Liver (tissue), 9 donors: Measurements from ENCODE around the gene SLC8A2. TPM values are rescaled to one million over a fixed set of nuclear protein-coding genes. Genes with fewer than 3 reads are reported as not detected.

ENCODE experiments used
- DNase-seq: peaks from one replicate; pipeline ENCODE4 v3.0.0-alpha.2; 2017; ENCODE audit warnings: low spot score
- H3K27ac ChIP-seq, 2 donors: one replicate each; pipeline ENCODE4 v1.7.0; 2013; ENCODE audit warnings: inconsistent platforms in 2 of 2, low read length in 2 of 2, control low read depth in 1 of 2, low read depth in 1 of 2, mild to moderate bottlenecking in 1 of 2
- H3K27me3 ChIP-seq, 4 donors: one replicate each; pipeline versions ENCODE4 v1.6.1 to v1.7.0; 2013; ENCODE audit warnings: low read length in 3 of 4, inconsistent platforms in 1 of 4, mild to moderate bottlenecking in 1 of 4, moderate library complexity in 1 of 4; ENCODE audit not compliant: control insufficient read depth in 4 of 4, insufficient read depth in 4 of 4
- H3K36me3 ChIP-seq, 4 donors: one replicate each; pipeline versions ENCODE4 v1.6.1 to v1.7.0; 2013; ENCODE audit warnings: low read length in 3 of 4, mild to moderate bottlenecking in 3 of 4, low read depth in 1 of 4, moderate library complexity in 1 of 4; ENCODE audit not compliant: control insufficient read depth in 4 of 4, insufficient read depth in 3 of 4
- H3K4me1 ChIP-seq, 4 donors: one replicate each; pipeline versions ENCODE4 v1.6.1 to v1.7.0; 2013; ENCODE audit warnings: low read length in 3 of 4, mild to moderate bottlenecking in 3 of 4, moderate library complexity in 1 of 4; ENCODE audit not compliant: control insufficient read depth in 4 of 4, insufficient read depth in 4 of 4
- H3K4me3 ChIP-seq, 3 donors: one replicate each; pipeline versions ENCODE4 v1.6.1 to v1.7.0; 2013; ENCODE audit warnings: low read length in 3 of 3, control low read depth in 1 of 3, low read depth in 1 of 3, mild to moderate bottlenecking in 1 of 3
- H3K9ac ChIP-seq, 2 donors: one replicate each; pipeline ENCODE4 v1.7.0; 2013; ENCODE audit warnings: low read length in 2 of 2, mild to moderate bottlenecking in 2 of 2, moderate library complexity in 2 of 2, control low read depth in 1 of 2, low read depth in 1 of 2
- H3K9me3 ChIP-seq, 4 donors: one replicate each; pipeline versions ENCODE4 v1.6.1 to v1.7.0; 2013; ENCODE audit warnings: low read length in 3 of 4; ENCODE audit not compliant: control insufficient read depth in 4 of 4
- EGR1 ChIP-seq, 2 donors: IDR thresholded peaks; 2 replicates each; pipeline ENCODE4 v1.6.1; 2016 to 2018; ENCODE audit warnings: antibody characterized with exemption in 2 of 2, low read depth in 2 of 2
- FOXA1 ChIP-seq: IDR thresholded peaks from 2 replicates; pipeline ENCODE4 v1.6.1; 2016; ENCODE audit warnings: antibody characterized with exemption
- FOXA2 ChIP-seq: IDR thresholded peaks from 2 replicates; pipeline ENCODE4 v1.6.1; 2016; ENCODE audit warnings: antibody characterized with exemption
- GABPA ChIP-seq, 2 donors: IDR thresholded peaks in 1 of 2; conservative IDR thresholded peaks in 1 of 2; 2 replicates each; pipeline ENCODE4 v1.6.1; 2016; ENCODE audit warnings: antibody characterized with exemption in 2 of 2, mild to moderate bottlenecking in 1 of 2, moderate library complexity in 1 of 2
- HNF4A ChIP-seq, 2 donors: conservative IDR thresholded peaks; 2 replicates each; pipeline ENCODE4 v1.6.1; 2016; ENCODE audit warnings: antibody characterized with exemption in 2 of 2, mild to moderate bottlenecking in 2 of 2
- HNF4G ChIP-seq: IDR thresholded peaks from 2 replicates; pipeline ENCODE4 v1.6.1; 2016; ENCODE audit warnings: antibody characterized with exemption
- JUND ChIP-seq, 2 donors: IDR thresholded peaks; 2 replicates each; pipeline ENCODE4 v1.6.1; 2016; ENCODE audit warnings: antibody characterized with exemption in 2 of 2
- NR2F2 ChIP-seq: IDR thresholded peaks from 2 replicates; pipeline ENCODE4 v1.6.1; 2016; ENCODE audit warnings: antibody characterized with exemption
- RXRA ChIP-seq, 2 donors: IDR thresholded peaks; 2 replicates each; pipeline ENCODE4 v1.6.1; 2017 to 2018; ENCODE audit warnings: antibody characterized with exemption in 2 of 2, mild to moderate bottlenecking in 1 of 2
- SP1 ChIP-seq: IDR thresholded peaks from 2 replicates; pipeline ENCODE4 v1.6.1; 2018; ENCODE audit warnings: antibody characterized with exemption, mild to moderate bottlenecking
- TAF1 ChIP-seq: conservative IDR thresholded peaks from 2 replicates; pipeline ENCODE4 v1.6.1; 2016; ENCODE audit warnings: antibody characterized with exemption, mild to moderate bottlenecking
- YY1 ChIP-seq: IDR thresholded peaks from 2 replicates; pipeline ENCODE4 v1.6.1; 2016; ENCODE audit warnings: antibody characterized with exemption, mild to moderate bottlenecking
- WGBS: extraction: QIAGEN DNeasy Blood & Tissue Kit; methylation state at CpG from one replicate; pipeline ENCODE4 v1.1.7; 2013; 5-methylcytosine and 5-hydroxymethylcytosine counted together
- polyA plus RNA-seq, 2 donors: library from polyadenylated mRNA; stranded (reverse) in 1 of 2; unstranded in 1 of 2; fragments of 200-250 nt in 1 of 2; fragments of >200 nt in 1 of 2; fragmentation: Nextera tagmentation in 1 of 2; extraction: Ambion mirVana in 1 of 2; gene quantifications; one replicate each; pipeline versions ENCODE4 v1.2.1 to v1.2.3, GENCODE V29; 2013 to 2015
- total RNA-seq, 2 donors: library from RNA; depleted of rRNA; stranded (reverse); fragments of >200 nt; gene quantifications; one replicate each; pipeline ENCODE4 v1.2.3, GENCODE V29; 2014
- TF ChIP-seq, protein P1 (sequence below): IDR thresholded peaks from 2 replicates; pipeline ENCODE4 v1.6.1; 2016; ENCODE audit warnings: antibody characterized with exemption
- TF ChIP-seq, protein P2 (sequence below): IDR thresholded peaks from 2 replicates; pipeline ENCODE4 v1.6.1; 2016; ENCODE audit warnings: antibody characterized with exemption
- TF ChIP-seq, protein P3 (sequence below): fragments of 150-350 bp; IDR thresholded peaks from 2 replicates; pipeline ENCODE4 v1.5.1; 2017; ENCODE audit warnings: improper control_type of control experiment, low read depth, low read length; ENCODE audit not compliant: missing input control
- TF ChIP-seq, protein P4 (sequence below): IDR thresholded peaks from 2 replicates; pipeline ENCODE4 v1.6.1; 2016; ENCODE audit warnings: antibody characterized with exemption
- donor health status: healthy.
- donor health status: healthy.
- donor health status: healthy.
- donor health status: healthy.
- donor health status: healthy.

The SLC8A2 gene
- total and polyA plus RNA-seq, 4 donors, result 0.01 to 0.25 TPM; not detected in 2

DNA sequence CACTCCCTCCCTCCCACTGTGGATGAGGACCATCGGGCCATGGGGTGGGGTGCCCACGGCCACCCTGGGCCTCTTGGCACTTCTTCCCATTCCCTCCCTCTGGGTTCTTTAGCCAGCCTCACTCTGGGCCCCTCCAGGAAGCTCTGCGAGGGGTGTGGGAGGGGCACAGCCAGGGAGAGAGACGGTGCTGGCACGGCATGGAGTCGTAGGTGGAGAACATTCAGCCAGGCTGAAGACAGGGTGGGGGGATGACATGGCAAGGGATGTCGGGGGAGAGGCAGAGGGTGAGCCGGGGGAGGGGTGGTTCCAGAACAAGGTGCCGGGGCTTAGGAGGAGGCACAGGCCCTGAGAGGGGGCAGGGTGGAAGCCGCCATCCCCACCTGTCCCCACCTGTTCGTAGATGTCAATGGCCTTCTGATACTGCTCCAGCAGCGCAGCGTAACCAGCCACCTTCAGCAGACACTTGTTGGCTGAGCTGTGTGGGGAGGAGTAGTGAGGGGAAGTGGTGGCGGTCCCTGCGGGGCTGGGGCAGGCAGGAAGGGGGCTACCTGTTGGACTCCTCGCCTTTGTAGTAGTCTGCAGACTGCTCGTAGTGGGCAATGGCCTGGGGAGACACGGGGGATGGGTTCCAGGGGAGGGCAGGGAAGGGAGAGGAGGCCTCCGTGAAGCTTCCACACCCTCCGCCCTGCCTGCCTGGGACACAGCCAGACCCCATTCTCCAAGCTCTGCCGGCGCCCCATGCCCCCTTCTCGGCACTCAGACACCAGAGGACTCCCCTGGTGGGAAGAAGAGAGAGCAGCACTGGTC lies 21.1 kb upstream of the SLC8A2 start (continued):
- TF ChIP-seq RXRA (IDR thresholded peaks at IDR 0.05), result no peak
- no peak for TF ChIP-seq HNF4G
- TF ChIP-seq NR2F2, result no peak
- no peak for TF ChIP-seq FOXA2
- no peak for TF ChIP-seq FOXA1
- no peak for TF ChIP-seq GABPA (IDR thresholded peaks at IDR 0.05 in 1 of 2, conservative IDR thresholded peaks at IDR 0.05 in 1 of 2)
- TF ChIP-seq, protein P1, sequence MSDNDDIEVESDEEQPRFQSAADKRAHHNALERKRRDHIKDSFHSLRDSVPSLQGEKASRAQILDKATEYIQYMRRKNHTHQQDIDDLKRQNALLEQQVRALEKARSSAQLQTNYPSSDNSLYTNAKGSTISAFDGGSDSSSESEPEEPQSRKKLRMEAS, result no peak

DNA sequence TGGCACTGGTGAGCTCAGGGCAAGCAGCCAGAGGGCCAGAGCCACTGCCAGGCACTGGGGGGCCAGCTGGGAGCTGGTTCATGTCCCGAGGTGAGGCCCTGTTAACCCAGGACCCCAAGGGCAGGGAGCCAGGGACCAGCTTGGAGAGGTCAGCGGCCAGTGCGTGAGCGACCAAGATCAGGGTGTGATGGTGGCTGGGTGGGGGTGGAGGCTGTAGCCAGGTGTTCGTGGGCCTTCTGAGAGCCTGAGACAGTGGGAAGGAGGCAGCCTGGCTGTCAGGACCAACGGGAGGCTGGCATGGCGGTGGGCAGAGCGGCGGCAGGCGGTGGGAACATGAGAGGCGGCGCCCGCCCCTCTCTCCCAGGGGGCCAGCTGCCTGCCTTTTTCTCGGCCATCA lies 20.4 kb upstream of the SLC8A2 start:
- H3K27ac ChIP-seq, result no peak overlapping the region
- TF ChIP-seq GABPA (IDR thresholded peaks at IDR 0.05 in 1 of 2, conservative IDR thresholded peaks at IDR 0.05 in 1 of 2) (no peak), EGR1 (IDR thresholded peaks at IDR 0.05; ENCODE audit: low read depth in 2 of 2) (no peak), RXRA (IDR thresholded peaks at IDR 0.05) (no peak), JUND (IDR thresholded peaks at IDR 0.05) (no peak), SP1 (no peak), FOXA2 (no peak), FOXA1 (no peak), HNF4G (no peak), YY1 (no peak), HNF4A (conservative IDR thresholded peaks at IDR 0.05) (no peak), NR2F2 (no peak), TAF1 (no peak)
- TF ChIP-seq, protein P2, sequence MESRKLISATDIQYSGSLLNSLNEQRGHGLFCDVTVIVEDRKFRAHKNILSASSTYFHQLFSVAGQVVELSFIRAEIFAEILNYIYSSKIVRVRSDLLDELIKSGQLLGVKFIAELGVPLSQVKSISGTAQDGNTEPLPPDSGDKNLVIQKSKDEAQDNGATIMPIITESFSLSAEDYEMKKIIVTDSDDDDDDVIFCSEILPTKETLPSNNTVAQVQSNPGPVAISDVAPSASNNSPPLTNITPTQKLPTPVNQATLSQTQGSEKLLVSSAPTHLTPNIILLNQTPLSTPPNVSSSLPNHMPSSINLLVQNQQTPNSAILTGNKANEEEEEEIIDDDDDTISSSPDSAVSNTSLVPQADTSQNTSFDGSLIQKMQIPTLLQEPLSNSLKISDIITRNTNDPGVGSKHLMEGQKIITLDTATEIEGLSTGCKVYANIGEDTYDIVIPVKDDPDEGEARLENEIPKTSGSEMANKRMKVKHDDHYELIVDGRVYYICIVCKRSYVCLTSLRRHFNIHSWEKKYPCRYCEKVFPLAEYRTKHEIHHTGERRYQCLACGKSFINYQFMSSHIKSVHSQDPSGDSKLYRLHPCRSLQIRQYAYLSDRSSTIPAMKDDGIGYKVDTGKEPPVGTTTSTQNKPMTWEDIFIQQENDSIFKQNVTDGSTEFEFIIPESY, result no peak
- TF ChIP-seq, protein P3, sequence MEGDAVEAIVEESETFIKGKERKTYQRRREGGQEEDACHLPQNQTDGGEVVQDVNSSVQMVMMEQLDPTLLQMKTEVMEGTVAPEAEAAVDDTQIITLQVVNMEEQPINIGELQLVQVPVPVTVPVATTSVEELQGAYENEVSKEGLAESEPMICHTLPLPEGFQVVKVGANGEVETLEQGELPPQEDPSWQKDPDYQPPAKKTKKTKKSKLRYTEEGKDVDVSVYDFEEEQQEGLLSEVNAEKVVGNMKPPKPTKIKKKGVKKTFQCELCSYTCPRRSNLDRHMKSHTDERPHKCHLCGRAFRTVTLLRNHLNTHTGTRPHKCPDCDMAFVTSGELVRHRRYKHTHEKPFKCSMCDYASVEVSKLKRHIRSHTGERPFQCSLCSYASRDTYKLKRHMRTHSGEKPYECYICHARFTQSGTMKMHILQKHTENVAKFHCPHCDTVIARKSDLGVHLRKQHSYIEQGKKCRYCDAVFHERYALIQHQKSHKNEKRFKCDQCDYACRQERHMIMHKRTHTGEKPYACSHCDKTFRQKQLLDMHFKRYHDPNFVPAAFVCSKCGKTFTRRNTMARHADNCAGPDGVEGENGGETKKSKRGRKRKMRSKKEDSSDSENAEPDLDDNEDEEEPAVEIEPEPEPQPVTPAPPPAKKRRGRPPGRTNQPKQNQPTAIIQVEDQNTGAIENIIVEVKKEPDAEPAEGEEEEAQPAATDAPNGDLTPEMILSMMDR, result no peak
- TF ChIP-seq, protein P4, sequence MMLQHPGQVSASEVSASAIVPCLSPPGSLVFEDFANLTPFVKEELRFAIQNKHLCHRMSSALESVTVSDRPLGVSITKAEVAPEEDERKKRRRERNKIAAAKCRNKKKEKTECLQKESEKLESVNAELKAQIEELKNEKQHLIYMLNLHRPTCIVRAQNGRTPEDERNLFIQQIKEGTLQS, result no peak
- peaks cover 0 to 4% (median 1%) of the 10 kb centered on the region in 4 donors for H3K4me1 ChIP-seq
- 92% methylated on average over 14 of the region's 14 CpGs for WGBS
- H3K9me3 ChIP-seq, result no peaks in the 10 kb centered on the region
- no peak for DNase-seq
- H3K9ac ChIP-seq, result no peak overlapping the region
- H3K4me3 ChIP-seq, result no peak overlapping the region
- H3K36me3 ChIP-seq, result peaks cover 27 to 76% (median 33%) of the 10 kb centered on the region in 4 donors
- no peaks in the 10 kb centered on the region for H3K27me3 ChIP-seq
